A549 (cell line): ENCODE measurements around the gene MED12L. TPM values are rescaled to one million over a fixed set of nuclear protein-coding genes. Genes with fewer than 3 reads are reported as not detected.

Experiments used
- ATAC-seq, 2 experiments: fragments of 200-7000 bp in 1 of 2; fragments of >200 bp in 1 of 2; cut with Nextera tagmentation in 1 of 2; cut with Tn5 transposase in 1 of 2; 3 replicates each; pipeline versions ENCODE4 v1.8.0 to v1.9.1; 2018 to 2020; ENCODE audit warnings: mild to moderate bottlenecking in 1 of 2, moderate library complexity in 1 of 2
- CTCF ChIA-PET: fragments of 300-600 bp; sonication (Branson Sonifier 250); formaldehyde crosslinking; extraction: SDS; loops from one replicate; lab custom pipeline; 2021; ENCODE audit warnings: antibody characterized with exemption, inconsistent platforms; lab: Yijun Ruan, JAX
- POLR2A ChIA-PET: fragments of 350-600 bp; formaldehyde crosslinking; extraction: SDS; loops from one replicate; lab custom pipeline; 2021; ENCODE audit warnings: antibody characterized with exemption, inconsistent platforms; lab: Yijun Ruan, JAX
- DNase-seq, 2 experiments: peaks; one replicate each; pipeline versions ENCODE4 v3.0.0 to v3.0.0-alpha.2; 2011 to 2016; ENCODE audit warnings: low read depth in 1 of 2, low spot score in 1 of 2
- FAIRE-seq: peaks from 2 replicates; lab custom pipeline; 2011; peaks lifted over from hg19 to GRCh38; lab: Jason Lieb, UNC
- H3K27ac ChIP-seq, 2 experiments: fragments of >200 bp; sonication (Bioruptor Twin); formaldehyde crosslinking; 3 replicates each; pipeline ENCODE4 v1.5.1; 2016 to 2017
- H3K4me1 ChIP-seq: fragments of >200 bp; sonication (Bioruptor Twin); formaldehyde crosslinking; 3 replicates; pipeline ENCODE4 v1.6.1; 2016
- H3K4me2 ChIP-seq: fragments of >200 bp; sonication (Bioruptor Twin); formaldehyde crosslinking; 3 replicates; pipeline ENCODE4 v1.6.1; 2016
- H3K4me3 ChIP-seq: fragments of >200 bp; sonication (Bioruptor Twin); formaldehyde crosslinking; 3 replicates; pipeline ENCODE4 v1.5.1; 2016
- H3K9me3 ChIP-seq: fragments of >200 bp; sonication (Bioruptor Twin); formaldehyde crosslinking; 3 replicates; pipeline ENCODE4 v1.6.1; 2016
- BCL3 ChIP-seq: fragments of >200 bp; sonication (Bioruptor Twin); formaldehyde crosslinking; IDR thresholded peaks from 3 replicates; pipeline ENCODE4 v1.6.1; 2016
- BHLHE40 ChIP-seq: IDR thresholded peaks from 2 replicates; pipeline ENCODE4 v1.6.1; 2012; ENCODE audit warnings: low read depth, low read length, inconsistent platforms
- CBX8 ChIP-seq: fragments of 200-600 bp; sonication (generic); IDR thresholded peaks from 2 replicates; pipeline ENCODE4 v1.6.1; 2016
- CHD2 ChIP-seq: fragments of 150-350 bp; IDR thresholded peaks from 2 replicates; pipeline ENCODE4 v1.6.1; 2014; ENCODE audit warnings: low read length; ENCODE audit not compliant: partially characterized antibody
- CTCF ChIP-seq: fragments of >200 bp; sonication (Bioruptor Twin); formaldehyde crosslinking; IDR thresholded peaks from 3 replicates; pipeline ENCODE4 v1.5.1; 2016
- EHF ChIP-seq: fragments of 250-450 bp; sonication (Bioruptor Pico); IDR thresholded peaks from 2 replicates; pipeline ENCODE4 v1.5.0; 2020; ENCODE audit warnings: mild to moderate bottlenecking
- ELK1 ChIP-seq: fragments of 150-350 bp; IDR thresholded peaks from 2 replicates; pipeline ENCODE4 v1.6.1; 2014; ENCODE audit warnings: low read depth, mild to moderate bottlenecking, low read length
- ESRRA ChIP-seq: fragments of 150-350 bp; IDR thresholded peaks from 2 replicates; pipeline ENCODE4 v1.6.1; 2014; ENCODE audit warnings: mild to moderate bottlenecking, low read length, borderline replicate concordance
- GATA3 ChIP-seq: IDR thresholded peaks from 2 replicates; pipeline ENCODE4 v1.6.1; 2012; ENCODE audit warnings: borderline replicate concordance
- HES2 ChIP-seq: fragments of >200 bp; sonication (Bioruptor Twin); formaldehyde crosslinking; IDR thresholded peaks from 2 replicates; pipeline ENCODE4 v1.6.1; 2016
- HMGXB4 ChIP-seq: fragments of 250-450 bp; sonication (Bioruptor Pico); IDR thresholded peaks from 2 replicates; pipeline ENCODE4 v1.5.0; 2021; ENCODE audit warnings: mild to moderate bottlenecking, moderate library complexity, borderline replicate concordance
- HOXB13 ChIP-seq: fragments of 250-450 bp; sonication (Bioruptor Pico); IDR thresholded peaks from 2 replicates; pipeline ENCODE4 v1.5.0; 2020; ENCODE audit warnings: low read depth, mild to moderate bottlenecking, moderate library complexity
- JUN ChIP-seq, 2 experiments: fragments of >200 bp; sonication (Bioruptor Twin); formaldehyde crosslinking; IDR thresholded peaks; 2 replicates in 1 of 2; 3 replicates in 1 of 2; pipeline ENCODE4 v1.6.1; 2016 to 2017
- KDM1A ChIP-seq: fragments of 200-600 bp; sonication (generic); IDR thresholded peaks from 2 replicates; pipeline ENCODE4 v1.6.1; 2016; ENCODE audit warnings: low read depth, mild to moderate bottlenecking
- KDM5A ChIP-seq: fragments of 200-600 bp; sonication (generic); IDR thresholded peaks from 2 replicates; pipeline ENCODE4 v1.6.1; 2016; ENCODE audit warnings: antibody characterized with exemption, mild to moderate bottlenecking
- NPAS2 ChIP-seq: fragments of 250-450 bp; sonication (Bioruptor Pico); IDR thresholded peaks from 2 replicates; pipeline ENCODE4 v1.8.0; 2022; ENCODE audit warnings: mild to moderate bottlenecking, moderate library complexity, borderline replicate concordance
- NR3C1 ChIP-seq: fragments of >200 bp; sonication (Bioruptor Twin); formaldehyde crosslinking; IDR thresholded peaks from 3 replicates; pipeline ENCODE4 v1.6.1; 2017
- POLR2AphosphoS2 ChIP-seq: conservative IDR thresholded peaks from 2 replicates; pipeline ENCODE4 v1.6.1; 2012; ENCODE audit warnings: low read length, improper control_type of control experiment, inconsistent platforms
- RAD21 ChIP-seq, 2 experiments: fragments of >200 bp in 1 of 2; sonication (Bioruptor Twin) in 1 of 2; formaldehyde crosslinking in 1 of 2; IDR thresholded peaks in 1 of 2; conservative IDR thresholded peaks in 1 of 2; 2 replicates in 1 of 2; 3 replicates in 1 of 2; pipeline ENCODE4 v1.6.1; 2012 to 2018; ENCODE audit warnings: inconsistent platforms in 1 of 2
- RARB ChIP-seq: fragments of 250-450 bp; sonication (Bioruptor Pico); IDR thresholded peaks from 2 replicates; pipeline ENCODE4 v1.8.0; 2021; ENCODE audit warnings: mild to moderate bottlenecking, moderate library complexity
- RCOR1 ChIP-seq: fragments of 150-350 bp; IDR thresholded peaks from 2 replicates; pipeline ENCODE4 v1.6.1; 2014; ENCODE audit warnings: antibody characterized with exemption, low read length, low read depth
- RFX5 ChIP-seq: fragments of 450-650 bp; IDR thresholded peaks from 2 replicates; pipeline ENCODE4 v1.7.1; 2014; ENCODE audit warnings: antibody characterized with exemption, mild to moderate bottlenecking, moderate library complexity
- ZC3H11A ChIP-seq: fragments of 450-650 bp; IDR thresholded peaks from 2 replicates; pipeline ENCODE4 v1.6.1; 2014; ENCODE audit warnings: antibody characterized with exemption, mild to moderate bottlenecking
- WGBS: methylation state at CpG from one replicate; pipeline ENCODE4 v1.1.6; 2017; ENCODE audit errors: missing lambda C conversion rate; 5-methylcytosine and 5-hydroxymethylcytosine counted together
- polyA plus RNA-seq, 4 experiments: library from polyadenylated mRNA; depleted of rRNA in 3 of 4; stranded (reverse); fragments of >200 nt; fragmentation: RNase III in 1 of 4; extraction: RNeasy Plus Mini Kit Qiagen cat#74134 plus additional on column Dnase treatment in 1 of 4; gene quantifications; 2 replicates in 3 of 4; 3 replicates in 1 of 4; pipeline ENCODE4 v1.2.3, GENCODE V29; 2011 to 2017

Gene MED12L
- polyA plus RNA-seq, 2 of the 4 experiments (the other 2 are of a cell fraction), result 0.32 to 0.63 TPM

- DNase-seq (no peak), FAIRE-seq (no peak), ATAC-seq (no peak)
- no peak overlapping the region for H3K4me2 ChIP-seq
- H3K9me3 ChIP-seq, result no peaks in the 10 kb centered on the region
- POLR2A ChIA-PET, result no interaction called here
- peaks cover 18% of the 10 kb centered on the region; the same call in 2 of the 3 replicates for H3K4me1 ChIP-seq
- TF ChIP-seq RCOR1 (no peak), HOXB13 (CRISPR knock-in tag) (no peak), HES2 (no peak), CHD2 (no peak), KDM5A (no peak), BHLHE40 (no peak), GATA3 (no peak), ESRRA (no peak), BCL3 (no peak), HMGXB4 (CRISPR knock-in tag) (no peak), CTCF (no peak)
- no peak overlapping the region for H3K27ac ChIP-seq
- CTCF ChIA-PET, result interaction anchor here (0.6 to 3.2 kb wide), 9 partner anchors 8 to 1054 kb away, joined by 3 to 12 read pairs (median 4); no protein-coding TSS in a partner anchor
- WGBS, result 86% methylated on average over 7 of the region's 7 CpGs
- no peak overlapping the region for H3K4me3 ChIP-seq
Observed at GRCh38 chr3:151201051-151201730, 115.7 kb downstream of the MED12L start.

GRCh38 chr3:151203051-151203420, 117.6 kb downstream of the MED12L start, which contains the start of gene GPR171:
Gene GPR171, minus strand, starts transcription at chr3:151203216. Its CDS starts 3,830 bp downstream, at chr3:151199386.
- H3K4me3 ChIP-seq, result no peak within 1 kb of the TSS
- 88% methylated on average over 3 of the region's 3 CpGs for WGBS
- DNase-seq, result no peak
- POLR2A ChIA-PET, result no interaction called here
- ATAC-seq, result no peak
- H3K4me1 ChIP-seq, result peaks cover 9% of the 10 kb centered on the region; the same call in 2 of the 3 replicates
- no peak within 1 kb of the TSS for H3K4me2 ChIP-seq
- H3K9me3 ChIP-seq, result no peaks in the 10 kb centered on the region
- FAIRE-seq, result no peak
- H3K27ac ChIP-seq, result no peak within 1 kb of the TSS
- CTCF ChIA-PET, result interaction anchor here (0.8 to 1.9 kb wide), 3 partner anchors 10 to 36 kb away, joined by 3 to 4 read pairs (median 4); no protein-coding TSS in a partner anchor
- TF ChIP-seq BCL3, result no peak
- no peak for TF ChIP-seq EHF
- no peak for TF ChIP-seq POLR2AphosphoS2
- TF ChIP-seq KDM1A, result no peak
- TF ChIP-seq NPAS2 (CRISPR knock-in tag), result no peak
- no peak for TF ChIP-seq RAD21 (conservative IDR thresholded peaks at IDR 0.05 in 1 of 2, IDR thresholded peaks at IDR 0.05 in 1 of 2)
- TF ChIP-seq RFX5, result no peak
- no peak for TF ChIP-seq ZC3H11A
- no peak for TF ChIP-seq JUN (IDR thresholded peaks at IDR 0.05)
- TF ChIP-seq NR3C1, result no peak
- TF ChIP-seq CBX8, result no peak
- TF ChIP-seq ELK1, result no peak
- no peak for TF ChIP-seq RARB (CRISPR knock-in tag)
